Stimulated activated CD8-positive, alpha-beta memory T cell treated with anti-CD3 and anti-CD28 coated beads, Interleukin-4, amount 100 ng/mL, for 4 hours (primary cell): Measurements from ENCODE around the gene CPNE2.
"Not testable (repeated sequence)": the region's sequence is repeated elsewhere in the genome, so short reads cannot be mapped to it uniquely, and the experiment has no call there.

Experiments used
- DNase-seq, 2 donors: peaks; one replicate each; pipeline ENCODE4 v3.0.0-alpha.2; 2020; ENCODE audit warnings: low read depth in 2 of 2, low spot score in 1 of 2

CPNE2 gene

GRCh38 chr16:57091975-57092785 is at the start of gene CPNE2:
TSS of gene CPNE2 (plus strand) at chr16:57092583. CDS start at chr16:57110743, 18,160 bp downstream.
- DNase-seq: no peak

- no peak for DNase-seq
Measured at GRCh38 chr16:57043248-57043647, 49.1 kb upstream of the CPNE2 start.

DNA sequence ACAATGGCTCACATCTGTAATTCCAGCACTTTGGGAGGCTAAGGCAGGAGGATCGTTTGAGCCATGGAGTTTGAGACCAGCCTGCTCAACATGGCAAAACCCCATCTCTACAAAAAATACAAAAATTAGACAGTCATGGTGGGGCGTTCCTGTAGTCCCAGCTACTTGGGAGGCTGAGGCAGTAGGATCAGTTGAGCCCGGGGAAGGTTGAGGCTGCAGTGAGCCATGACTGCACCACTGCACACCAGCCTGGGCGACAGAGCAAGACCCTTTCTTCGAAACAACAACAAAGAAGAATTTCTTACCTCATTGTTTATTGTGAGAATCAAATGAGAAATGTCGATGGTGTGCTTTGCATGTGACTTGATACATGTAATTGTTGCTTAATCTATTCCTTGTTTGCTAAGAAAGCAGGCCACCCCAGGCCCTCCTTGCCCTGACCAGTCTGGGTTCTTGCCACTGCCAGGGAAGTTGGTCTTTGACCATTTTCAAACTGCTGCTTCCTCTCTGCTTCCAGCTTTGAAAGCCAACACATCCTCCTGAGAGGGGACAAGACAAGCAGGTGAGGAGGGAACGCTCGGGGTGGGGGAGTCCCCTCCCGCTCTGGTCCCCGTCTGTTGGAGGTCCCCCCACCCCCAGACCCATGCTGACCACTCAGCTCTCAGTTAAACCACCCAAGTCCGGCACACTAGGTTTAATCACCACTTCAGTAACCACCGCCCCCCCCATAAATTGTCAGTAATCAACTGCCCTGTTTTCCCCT is 47.3 kb upstream of the CPNE2 start:
- DNase-seq: no peak

GRCh38 chr16:57045694-57046381 is 46.5 kb upstream of the CPNE2 start:
- no peak for DNase-seq

GRCh38 chr16:57048095-57048494 is 44.3 kb upstream of the CPNE2 start:
- no peak for DNase-seq

GRCh38 chr16:57049678-57050077 is 42.7 kb upstream of the CPNE2 start:
- no peak for DNase-seq

GRCh38 chr16:57051696-57052228 is 40.6 kb upstream of the CPNE2 start:
- no peak for DNase-seq

DNA sequence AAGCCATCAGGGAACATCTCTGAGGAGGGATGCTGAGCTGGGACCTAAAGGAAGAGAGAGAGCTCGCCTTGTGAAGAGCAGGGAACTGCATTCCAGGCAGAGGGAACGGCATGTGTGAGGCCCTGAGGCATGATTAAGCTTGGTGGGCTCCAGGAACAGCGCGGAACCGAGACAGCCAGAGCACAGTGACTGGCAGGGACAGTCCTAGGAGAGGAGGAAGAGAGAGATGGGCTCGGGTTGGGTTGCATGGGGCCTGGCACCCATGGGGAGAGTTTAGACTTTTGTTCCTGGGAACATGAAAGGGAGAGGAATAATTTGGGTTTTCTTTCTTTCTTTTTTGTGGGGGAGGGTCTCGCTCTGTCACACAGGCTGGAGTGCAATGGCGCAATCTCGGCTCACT is 39.2 kb upstream of the CPNE2 start:
- no peak for DNase-seq

- DNase-seq: no peak
Measured at GRCh38 chr16:57054338-57054737, 38.0 kb upstream of the CPNE2 start.

DNA sequence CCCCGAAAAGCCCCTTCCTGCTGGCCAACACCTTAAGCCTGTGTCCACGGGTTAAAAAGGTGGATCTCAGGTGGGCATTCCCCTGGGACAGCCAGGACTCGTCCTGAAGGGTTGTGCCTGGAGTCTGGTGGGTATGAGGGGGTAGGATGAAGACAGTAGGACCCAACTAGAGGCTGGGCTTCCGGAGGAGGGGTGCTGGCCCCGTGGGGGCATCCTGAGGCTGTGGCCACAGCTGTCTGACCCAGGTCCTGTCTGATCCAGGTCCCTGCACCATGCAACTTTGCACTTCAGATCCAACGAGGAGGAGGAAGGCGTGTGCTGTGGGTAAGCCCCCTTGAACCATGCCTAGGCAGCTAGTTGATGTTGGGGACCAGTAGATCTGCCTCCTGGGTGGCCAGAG is 37.6 kb upstream of the CPNE2 start:
- no peak for DNase-seq

DNA sequence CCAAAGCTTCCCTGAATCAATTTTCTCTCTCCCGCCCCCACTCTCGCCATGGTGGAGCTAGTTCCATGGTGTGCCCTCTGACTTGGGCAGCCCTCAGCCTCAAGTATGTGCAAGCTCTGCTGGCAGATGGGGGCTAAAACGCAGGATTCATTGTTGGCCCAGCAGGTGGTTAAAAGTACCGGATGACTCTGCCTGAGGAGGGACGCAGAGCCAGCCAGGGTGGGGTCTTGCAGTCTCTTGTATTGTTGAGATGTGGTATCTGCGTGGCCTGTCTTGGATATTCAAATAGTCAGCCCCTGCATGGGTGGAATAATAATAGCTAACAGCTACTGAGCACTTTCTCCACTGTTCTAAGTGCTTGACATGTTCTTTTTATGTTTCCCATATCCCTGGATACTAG is 36.7 kb upstream of the CPNE2 start:
- no peak for DNase-seq

- no peak for DNase-seq
Measured at GRCh38 chr16:57058291-57058861, 34.0 kb upstream of the CPNE2 start.

- no peak for DNase-seq
Measured at GRCh38 chr16:57060323-57061083, 31.9 kb upstream of the CPNE2 start.

DNA sequence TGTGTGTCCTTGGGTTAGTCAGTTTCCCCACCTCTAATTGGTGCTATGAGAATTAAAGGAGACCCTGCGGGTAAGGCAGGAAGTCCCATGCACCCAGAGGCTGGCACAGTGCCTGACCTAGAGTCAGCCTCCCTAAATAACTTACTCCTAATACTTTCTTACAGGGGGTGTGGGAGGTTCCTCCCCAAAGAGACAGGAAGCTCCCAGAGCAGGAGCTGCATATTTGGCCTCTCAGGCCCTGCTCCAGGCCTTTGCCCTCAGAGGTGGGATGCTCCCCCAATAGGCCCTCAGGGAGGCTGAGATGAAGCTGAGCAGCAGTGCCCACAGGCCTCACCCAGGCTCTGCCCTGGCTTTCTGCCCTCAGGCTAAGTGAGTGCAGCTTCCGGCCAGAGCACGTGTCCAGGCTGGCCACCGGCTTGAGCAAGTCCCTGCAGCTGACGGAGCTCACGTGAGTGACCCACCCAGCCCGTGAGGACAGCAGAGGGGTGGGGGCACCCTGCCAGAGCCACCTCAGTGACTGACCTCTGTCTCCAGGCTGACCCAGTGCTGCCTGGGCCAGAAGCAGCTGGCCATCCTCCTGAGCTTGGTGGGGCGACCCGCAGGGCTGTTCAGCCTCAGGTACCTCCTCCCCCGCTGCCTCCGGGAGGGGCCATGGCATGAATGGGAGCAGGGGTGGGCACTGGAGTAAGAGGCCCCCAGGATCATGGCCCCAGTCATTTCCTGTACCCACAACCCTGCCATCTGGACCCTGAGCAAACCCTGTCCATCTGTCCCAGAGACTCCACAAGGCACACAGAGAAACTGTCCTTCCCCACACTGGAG is 31.1 kb upstream of the CPNE2 start:
- no peak for DNase-seq

DNA sequence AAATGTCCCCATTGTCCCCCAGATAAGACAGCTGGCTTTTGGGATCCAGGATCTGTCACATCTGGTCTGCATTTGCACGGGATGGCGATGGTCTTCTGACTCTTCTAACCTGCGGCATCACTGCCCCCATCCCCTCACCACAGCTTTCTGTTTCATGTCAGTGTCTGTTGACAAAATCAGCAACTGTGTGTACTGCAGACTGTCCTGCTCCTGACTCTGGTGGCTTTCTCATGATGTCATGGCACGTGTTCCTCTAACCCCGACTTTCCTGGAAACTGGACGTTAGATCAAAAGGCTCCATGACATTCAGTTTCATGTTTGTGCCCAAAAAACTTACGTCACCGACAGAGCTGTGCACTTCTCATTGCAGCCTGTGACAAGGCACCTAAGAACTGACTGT is 30.1 kb upstream of the CPNE2 start:
- DNase-seq: no peak

DNA sequence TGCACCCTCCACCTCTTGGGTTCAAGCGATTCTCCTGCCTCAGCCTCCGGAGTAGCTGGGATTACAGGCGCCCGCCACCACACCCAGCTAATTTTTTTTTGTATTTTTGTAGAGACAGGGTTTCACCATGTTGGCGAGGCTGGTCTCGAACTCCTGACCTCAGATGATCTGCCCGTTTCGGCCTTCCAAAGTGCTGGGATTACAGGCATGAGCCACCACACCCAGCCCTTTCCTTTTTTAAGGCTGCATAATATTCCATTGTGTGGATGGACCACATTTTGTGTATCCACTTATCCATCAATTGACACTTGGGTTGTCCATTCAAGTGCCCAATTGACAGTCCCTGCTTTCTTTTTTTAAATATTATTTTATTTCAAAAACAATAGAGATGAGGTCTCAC is 29.2 kb upstream of the CPNE2 start:
- DNase-seq: not testable (repeated sequence)

DNA sequence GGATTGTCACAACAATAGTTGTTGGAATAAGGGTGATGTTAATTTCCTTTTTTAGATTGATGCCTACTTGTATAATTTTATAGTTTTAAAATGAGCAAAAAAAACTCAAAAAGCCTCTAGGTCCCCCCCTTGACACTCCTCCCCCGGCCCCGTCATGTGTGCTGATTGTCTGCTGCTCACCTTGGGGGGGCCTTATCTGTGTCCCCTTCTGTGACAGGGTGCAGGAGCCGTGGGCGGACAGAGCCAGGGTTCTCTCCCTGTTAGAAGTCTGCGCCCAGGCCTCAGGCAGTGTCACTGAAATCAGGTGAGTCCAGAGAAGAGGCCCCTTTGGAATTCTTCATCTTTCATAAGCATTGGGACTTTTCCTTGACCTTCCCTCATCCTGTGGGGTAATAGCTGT is 27.4 kb upstream of the CPNE2 start:
- DNase-seq: no peak

- no peak for DNase-seq
Measured at GRCh38 chr16:57066625-57067024, 25.8 kb upstream of the CPNE2 start.

DNA sequence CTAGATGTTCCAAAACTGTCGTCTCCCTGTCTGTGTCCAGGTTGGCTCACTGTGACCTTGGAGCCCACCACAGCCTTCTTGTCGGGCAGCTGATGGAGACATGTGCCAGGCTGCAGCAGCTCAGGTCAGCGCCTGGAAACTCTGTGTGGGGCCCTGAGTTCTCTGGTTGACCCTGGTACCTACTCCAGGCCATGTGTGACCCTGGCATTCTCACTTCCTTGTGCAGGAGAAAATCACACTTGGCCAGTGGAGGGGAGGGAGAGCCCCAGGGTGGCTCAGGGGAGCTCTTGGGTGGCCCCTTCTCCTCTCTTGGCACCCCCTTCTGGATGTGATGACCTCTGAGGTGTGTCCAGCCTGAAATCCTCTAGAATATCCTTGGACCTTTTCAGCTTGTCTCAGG is 25.0 kb upstream of the CPNE2 start:
- no peak for DNase-seq

- DNase-seq: no peak
Measured at GRCh38 chr16:57069053-57069452, 23.3 kb upstream of the CPNE2 start.
